Measurements from ENCODE around the gene FGF12.
"Not testable (repeated sequence)": the region's sequence is repeated elsewhere in the genome, so short reads cannot be mapped to it uniquely, and the experiment has no call there.

The FGF12 gene

DNA sequence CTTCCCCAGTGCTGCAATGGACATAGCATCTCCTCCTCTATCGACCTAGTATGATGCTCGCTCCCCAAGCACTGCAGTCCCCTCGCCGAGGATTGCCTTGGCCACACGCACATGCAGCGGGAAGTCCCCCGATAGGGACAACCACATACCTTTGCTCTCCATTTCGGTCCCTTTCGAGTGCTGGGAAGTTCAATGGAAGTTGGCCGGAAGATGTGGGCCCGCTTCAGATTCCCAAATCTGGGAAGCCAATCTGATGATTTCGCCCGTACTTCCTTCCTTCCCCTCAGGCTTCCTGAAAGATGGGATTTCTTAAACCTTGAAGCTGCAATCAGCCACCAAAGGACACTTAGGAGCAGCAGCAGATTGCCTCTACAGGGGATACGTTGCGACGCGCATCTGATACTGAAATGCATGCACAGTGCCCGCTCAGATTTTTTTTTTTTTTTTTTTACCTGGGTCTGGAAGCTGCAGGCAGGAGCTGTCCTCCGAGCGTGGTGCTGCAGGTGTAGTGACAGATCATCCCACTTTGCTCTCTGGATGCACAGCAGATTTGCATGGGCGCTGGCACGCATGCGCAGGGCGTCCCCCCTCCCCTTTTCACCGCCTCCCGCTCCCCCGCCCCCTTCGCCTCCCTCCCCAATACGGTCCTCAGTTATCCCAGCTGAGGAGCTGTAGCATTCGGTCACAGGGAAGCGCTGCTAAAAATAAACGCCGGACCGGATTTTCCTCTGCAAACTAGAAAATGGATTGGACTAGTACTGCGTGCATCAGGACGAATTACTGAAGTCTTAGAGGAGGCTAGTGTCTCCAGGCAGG is at the start of gene FGF12:
Gene FGF12 (minus strand): TSS at position 510 of the 816 bp plus-strand sequence.
- DNase-seq (ENCODE audit: low read depth), result no peak

DNA sequence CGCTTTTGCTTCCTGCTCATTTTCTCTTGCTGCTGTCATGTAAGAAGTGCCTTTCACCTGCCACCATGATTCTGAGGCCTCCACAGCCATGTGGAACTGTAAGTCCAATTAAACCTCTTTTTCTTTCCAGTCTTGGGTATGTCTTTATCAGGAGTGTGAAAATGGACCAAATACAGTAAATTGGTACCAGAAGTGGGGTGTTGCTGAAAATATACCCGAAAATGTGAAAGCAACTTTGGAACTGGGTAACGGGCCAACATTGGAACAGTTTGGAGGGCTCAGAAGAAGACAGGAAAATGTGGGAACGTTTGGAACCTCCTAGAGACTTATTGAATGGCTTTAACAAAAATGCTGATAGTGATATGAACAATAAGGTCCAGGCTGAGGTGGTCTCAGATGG is 47.0 kb upstream of the FGF12 start:
- DNase-seq (ENCODE audit: low read depth), result not testable (repeated sequence)

DNA sequence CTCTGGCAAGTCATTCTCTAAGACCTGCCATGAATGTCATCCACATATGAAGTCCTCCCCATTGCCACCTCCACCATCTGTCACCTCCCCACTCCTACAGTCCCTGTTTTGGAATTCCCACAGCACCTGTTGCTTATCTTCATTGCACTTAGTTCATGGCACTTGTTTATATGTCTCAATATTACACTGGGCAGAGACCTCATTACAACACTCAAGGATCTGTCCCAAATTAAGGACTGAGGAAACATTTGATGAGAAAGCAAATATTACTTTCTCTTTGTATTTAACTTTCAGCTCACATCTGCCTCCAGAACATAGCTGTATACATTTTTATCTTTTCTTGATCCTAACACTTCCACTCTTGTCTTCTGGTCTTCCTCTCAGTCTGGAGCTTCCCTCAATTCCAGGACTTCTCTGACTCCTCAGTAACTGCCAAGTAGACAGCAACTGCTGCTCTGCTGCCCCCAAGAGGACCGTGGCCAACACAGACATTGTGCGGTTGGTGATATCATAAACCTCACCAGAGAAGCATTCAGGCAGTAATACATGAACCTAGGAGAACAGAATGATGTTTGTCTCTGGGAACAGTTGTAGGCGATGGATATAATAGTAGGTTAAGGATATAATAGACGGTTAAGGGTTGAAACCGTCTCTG is 45.0 kb upstream of the FGF12 start:
- DNase-seq (ENCODE audit: low read depth), result no peak

DNA sequence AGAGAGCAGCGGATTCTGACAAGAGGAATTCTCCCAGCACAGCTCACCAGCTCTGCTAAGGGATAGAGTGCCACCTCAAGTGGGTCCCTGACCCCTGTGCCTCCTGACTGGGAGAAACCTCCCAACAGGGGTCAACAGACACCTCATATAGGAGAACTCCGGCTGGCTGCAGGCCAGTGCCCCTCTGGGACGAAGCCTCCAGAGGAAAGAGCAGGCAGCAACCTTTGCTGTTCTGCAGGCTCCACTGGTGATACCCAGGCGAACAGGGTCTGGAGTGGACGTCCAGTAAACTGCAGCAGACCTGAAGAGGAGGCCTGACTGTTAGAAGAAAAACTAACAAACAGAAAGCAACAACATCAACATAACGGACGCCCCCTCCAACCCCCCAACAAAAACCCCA is 31.3 kb upstream of the FGF12 start:
- DNase-seq (ENCODE audit: low read depth), result no peak

DNA sequence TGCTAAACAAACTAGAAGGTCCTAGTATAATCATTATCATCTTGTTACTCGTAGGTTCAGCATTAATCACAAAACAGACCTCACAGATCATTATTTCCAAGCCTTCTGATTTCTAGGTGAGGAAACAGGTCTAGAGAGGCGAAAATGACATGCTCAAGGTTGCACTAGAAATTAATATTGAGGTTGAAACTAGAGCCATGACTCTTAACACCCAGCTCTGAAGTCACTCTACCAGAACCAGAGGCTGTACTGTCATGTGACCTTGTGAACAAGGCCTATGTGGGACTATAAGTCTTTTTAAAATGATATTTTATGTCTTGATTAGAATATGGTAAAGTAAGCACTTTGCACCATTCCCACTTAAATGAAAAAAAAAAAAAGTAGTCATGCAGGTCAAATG is 23.8 kb upstream of the FGF12 start:
- DNase-seq (ENCODE audit: low read depth), result no peak

DNA sequence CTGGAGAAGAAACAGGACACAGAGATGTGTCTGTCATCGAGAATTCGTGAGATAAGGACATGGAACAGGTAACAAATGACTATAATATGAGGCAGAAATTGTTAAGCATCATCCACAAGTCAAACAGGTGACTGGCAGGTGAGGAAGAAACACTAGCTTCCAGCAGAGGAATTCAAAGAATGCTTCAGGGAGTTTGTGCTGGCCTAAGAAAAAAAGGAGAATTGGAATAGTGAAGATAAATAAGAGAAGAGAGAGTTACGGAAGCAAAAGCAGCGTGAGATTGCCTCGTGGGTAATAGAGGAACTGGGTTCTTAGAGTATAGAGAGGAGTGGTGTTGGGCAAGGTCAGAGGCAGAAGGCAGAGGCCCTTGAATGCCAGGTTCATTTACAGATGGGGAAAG is 22.9 kb upstream of the FGF12 start:
- DNase-seq (ENCODE audit: low read depth), result no peak

DNA sequence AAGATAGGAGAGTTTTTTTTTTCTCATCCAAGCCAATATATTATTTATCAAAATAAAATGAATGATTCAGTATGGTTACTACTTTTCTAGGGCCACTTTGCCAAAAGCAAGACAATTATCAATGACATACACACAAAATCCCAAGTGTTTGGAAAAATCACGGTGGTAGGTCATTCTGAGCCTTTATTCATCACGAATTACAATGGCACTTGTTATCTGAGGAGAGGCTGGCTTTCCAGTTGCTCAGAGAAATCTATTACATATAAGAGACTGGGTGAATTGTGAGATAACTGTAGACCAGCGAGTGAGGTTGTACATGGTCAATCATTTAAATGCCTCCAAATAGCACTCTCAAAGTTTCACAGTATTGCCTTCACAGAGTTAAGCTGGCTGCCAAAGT is 20.4 kb upstream of the FGF12 start:
- DNase-seq (ENCODE audit: low read depth), result no peak

DNA sequence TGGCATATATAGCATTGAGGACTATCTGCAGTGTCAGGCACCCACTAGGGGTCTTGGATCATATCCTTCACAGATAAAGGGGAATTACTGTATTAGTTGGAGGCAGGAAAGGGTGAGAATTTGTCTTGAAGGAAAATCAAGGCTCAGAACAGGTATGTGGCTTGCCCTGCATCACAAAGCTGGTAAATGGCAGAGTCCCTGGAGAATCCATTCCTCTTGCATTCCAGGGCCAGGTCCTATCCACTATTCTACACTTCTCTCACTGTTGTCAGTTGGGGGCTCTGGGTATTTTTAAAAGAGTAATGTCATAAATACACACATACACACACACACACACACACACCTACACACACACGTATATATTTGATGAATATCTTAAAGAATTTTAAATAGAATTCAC is 19.8 kb upstream of the FGF12 start:
- no peak for DNase-seq (ENCODE audit: low read depth)

DNA sequence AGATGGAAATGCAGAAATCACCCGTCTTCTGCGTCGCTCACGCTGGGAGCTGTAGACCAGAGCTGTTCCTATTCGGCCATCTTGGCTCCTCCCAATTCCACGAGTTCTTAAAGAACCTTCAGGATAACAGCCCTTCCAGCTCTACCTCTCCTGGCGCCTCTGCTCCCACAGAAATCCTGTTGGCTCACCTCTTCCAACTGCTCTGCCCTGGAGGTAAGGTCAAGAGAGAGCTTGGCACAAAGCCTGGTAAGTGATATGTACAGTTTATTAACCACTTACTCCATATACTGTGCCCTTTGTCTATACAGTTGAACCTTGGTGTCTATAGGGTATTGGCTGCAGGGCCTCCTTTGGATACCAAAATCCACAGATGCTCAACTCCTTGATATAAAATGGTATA is 17.8 kb upstream of the FGF12 start:
- no peak for DNase-seq (ENCODE audit: low read depth)

DNA sequence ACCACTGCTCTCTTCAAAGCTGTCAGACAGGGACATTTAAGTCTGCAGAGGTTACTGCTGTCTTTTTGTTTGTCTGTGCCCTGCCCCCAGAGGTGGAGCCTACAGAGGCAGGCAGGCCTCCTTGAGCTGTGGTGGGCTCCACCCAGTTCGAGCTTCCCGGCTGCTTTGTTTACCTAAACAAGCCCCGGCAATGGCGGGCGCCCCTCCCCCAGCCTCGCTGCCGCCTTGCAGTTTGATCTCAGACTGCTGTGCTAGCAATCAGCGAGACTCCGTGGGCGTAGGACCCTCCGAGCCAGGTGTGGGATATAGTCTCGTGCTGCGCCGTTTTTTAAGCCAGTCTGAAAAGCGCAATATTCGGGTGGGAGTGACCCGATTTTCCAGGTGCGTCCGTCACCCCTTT is 17.3 kb upstream of the FGF12 start:
- not testable (repeated sequence) for DNase-seq (ENCODE audit: low read depth)

DNA sequence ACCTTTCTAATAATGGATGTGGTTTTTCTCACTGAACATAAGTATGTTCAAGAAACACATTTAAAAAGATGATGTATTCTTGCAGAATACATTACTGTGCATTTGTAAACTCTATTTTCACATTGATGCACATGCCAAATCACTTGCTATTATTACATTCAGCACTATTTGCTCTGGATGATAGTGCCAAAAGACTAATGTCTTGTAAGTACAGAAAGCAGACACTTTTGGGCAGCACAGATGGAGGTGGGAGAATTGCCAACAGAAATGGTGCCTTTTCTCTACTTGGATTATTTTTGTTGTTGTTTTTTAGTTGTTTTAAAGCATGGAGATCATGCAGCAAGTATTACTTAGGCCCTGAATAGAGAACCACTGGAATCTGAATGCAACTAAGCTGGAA is 10.2 kb upstream of the FGF12 start:
- no peak for DNase-seq (ENCODE audit: low read depth)

DNA sequence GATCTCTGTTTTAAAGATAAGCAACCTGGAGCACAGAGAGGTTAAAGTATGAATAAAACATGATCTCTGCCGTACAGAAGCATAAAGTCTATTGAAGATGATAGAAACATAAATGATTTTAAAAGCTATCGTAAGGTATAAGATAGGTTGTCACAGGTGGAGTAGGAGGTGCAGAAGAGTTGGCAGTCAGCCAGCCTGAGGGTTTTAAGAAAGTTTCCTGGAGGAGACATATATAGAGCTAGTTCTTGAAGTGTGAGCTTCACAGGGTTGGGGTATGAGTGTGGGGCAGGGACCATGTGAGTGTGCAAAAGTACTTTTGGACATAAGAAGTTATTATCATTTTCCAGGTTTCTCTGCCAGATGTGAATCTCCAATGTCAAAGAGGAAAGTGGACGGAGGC is 3.9 kb upstream of the FGF12 start:
- DNase-seq (ENCODE audit: low read depth), result no peak

DNA sequence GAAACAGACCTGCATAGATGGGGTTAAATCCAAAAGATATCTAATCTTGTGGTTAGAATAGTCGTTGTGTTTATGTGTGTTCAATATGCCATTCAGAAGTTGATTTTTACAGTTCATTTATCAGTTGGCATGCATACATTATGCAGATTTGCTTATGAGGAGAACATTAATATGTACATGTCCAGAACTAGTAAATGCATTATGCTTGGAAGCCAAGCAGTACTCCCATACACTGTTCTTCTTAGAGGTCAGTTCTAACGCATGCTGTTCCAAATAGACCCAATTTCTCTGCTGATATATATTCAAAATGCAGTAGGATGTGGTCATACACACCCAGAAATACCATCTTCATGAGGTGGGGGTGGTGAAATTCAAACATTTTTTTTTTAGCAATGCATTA is 956 bp downstream of the FGF12 start:
- DNase-seq (ENCODE audit: low read depth), result no peak

DNA sequence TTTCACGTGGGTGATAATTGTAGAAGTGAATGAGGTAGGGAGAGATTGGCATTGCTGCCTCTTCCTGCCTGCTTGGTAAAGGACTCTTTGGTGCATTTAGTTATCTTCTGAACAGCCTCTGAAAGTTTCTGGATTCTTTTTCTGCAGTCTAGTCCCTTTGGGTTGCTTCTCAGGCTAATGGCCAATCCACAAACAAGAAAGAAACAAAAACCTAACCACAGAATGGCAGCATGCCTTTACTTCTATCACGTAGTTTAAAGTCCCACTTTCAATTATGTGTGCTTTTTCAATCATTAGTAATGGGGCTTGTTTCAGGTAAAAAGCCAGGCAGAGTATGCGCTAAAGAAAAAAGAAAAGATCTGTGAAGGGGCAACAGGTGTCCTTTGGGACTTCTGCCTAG is 7.4 kb downstream of the FGF12 start:
- no peak for DNase-seq (ENCODE audit: low read depth)

DNA sequence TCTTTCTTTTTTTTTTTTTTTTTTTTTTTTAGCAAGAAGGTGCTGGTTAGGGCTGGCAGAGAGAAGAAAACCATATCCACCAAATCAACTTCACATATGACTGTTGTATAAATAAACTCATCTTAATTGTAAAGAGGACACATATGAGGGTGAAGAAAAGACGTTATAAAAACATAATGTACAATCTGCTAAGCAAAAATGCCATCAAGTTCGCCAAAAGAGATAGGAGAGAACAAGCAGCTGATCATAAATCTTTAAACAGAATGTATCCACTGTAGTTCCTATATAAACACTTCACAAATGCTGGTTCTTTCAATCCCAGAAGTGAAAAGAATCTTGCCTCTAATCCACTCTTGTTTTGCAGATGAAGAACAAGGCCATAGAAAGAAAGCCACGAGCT is 9.2 kb downstream of the FGF12 start:
- no peak for DNase-seq (ENCODE audit: low read depth)

DNA sequence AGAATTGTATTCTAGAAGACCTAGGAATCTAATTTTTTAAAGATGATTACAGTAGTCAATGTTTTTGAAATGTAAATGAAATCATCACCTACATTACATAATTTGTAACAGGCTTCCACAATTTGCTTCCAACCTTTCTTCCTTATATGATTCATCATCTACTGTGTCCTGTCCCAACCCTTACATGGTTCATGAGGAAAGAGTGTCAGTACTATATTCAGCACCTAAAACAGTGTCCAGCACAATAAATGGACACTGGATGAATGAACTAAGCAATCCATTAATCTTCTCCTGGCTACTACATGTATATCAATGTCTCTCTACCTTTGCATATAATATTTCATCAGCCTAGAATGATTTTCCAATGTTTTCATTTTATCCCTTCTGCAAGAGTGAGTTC is 12.2 kb downstream of the FGF12 start:
- no peak for DNase-seq (ENCODE audit: low read depth)

DNA sequence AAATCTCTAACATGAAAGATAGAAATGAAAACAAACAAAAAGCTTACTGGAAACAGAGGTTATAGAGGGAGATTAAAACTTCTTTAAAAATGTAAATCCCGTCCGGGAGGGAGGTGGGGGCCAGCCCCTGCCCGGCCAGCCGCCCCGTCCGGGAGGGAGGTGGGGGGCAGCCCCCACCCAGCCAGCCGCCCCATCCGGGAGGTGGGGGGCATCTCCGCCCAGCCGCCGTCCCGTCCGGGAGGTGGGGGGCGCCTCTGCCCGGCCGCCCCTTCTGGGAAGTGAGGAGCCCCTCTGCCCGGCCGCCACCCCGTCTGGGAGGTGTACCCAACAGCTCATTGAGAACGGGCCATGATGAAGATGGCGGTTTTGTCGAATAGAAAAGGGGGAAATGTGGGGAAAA is 16.2 kb downstream of the FGF12 start:
- DNase-seq (ENCODE audit: low read depth), result not testable (repeated sequence)

DNA sequence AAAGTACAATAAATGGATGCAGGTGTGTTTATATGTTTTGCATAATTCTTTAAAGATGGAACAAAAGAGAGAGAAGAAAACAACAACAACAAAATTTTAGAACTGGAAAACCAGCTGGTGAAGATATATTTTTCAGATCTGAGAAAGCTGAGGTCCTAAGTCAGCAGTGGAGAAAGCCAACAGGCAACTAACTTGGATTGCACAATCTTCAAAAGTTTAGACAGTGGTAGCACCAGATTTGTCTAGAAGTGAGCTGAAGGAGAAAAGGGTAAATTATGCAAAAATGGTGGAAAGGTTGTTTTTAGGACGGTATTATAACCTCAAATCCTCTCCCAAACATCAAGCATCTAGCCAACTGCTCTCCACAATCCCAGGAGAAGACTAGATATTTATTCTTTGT is 17.0 kb downstream of the FGF12 start:
- no peak for DNase-seq (ENCODE audit: low read depth)

DNA sequence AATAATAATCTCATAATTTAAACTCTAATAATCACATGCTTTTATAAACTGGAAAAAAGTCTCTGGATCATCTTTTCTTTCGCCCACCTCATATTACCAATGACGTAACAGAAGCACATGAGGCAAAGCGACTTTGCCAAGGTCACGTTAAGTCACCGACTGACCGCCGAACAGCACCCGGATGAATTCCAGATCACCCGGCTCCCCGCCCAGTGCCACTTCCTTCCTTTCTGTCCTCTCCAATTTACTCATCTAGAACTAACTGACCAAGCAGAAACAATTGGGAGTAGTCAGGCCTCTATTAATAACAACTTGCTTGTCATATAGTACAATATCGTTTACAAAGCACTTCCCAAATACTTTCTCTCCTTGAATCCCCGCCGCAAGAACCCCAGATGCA is 21.1 kb downstream of the FGF12 start:
- DNase-seq (ENCODE audit: low read depth), result no peak

DNA sequence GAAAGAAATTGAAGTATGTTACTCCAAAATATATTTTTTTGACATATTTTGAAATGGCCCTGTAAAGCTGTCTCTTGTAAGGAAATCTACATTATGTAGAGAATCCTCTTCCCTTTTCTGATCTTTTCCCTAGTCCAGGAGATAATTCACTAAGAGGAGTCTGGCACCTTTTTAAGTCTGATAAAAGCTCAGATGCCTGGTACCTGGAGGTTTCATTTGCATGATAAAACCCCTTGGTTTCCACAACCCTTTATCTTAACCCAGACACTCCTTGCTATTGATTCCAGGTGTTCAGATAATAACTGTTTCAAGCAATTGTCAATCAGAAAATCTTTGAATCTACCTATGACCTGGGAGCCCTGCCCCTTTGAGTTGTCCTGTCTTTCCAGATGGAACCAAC is 26.5 kb downstream of the FGF12 start:
- no peak for DNase-seq (ENCODE audit: low read depth)

DNA sequence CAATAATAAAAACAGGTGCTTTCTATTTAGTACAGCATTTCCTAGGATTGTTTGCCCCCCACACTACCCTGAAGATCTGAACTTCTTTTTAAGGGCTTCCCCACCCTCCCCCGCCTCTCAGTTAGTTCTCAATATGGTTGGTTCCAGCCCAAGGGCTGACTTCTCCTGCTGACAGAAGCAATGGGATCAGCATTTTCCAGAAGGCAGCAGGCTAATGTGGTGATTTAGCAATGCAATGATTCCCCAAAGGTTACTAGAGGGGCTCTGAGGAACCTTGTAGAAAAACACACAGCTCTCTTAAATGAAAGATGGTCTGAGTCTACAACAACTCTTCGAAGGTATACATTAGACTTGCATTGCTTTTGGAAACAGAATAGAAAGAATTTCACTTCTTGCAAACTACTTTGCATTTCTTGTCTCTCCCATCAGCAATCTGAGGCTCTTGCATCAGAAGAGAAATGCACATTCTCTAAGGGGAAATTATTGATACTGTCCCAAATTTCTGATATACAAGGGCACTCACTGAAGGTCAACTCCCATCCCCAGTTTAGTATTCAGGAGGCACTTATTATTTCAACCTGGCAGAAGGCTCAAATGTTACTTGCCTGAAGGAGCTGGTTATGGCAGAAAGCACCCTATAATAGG is 30.3 kb downstream of the FGF12 start:
- no peak for DNase-seq (ENCODE audit: low read depth)

DNA sequence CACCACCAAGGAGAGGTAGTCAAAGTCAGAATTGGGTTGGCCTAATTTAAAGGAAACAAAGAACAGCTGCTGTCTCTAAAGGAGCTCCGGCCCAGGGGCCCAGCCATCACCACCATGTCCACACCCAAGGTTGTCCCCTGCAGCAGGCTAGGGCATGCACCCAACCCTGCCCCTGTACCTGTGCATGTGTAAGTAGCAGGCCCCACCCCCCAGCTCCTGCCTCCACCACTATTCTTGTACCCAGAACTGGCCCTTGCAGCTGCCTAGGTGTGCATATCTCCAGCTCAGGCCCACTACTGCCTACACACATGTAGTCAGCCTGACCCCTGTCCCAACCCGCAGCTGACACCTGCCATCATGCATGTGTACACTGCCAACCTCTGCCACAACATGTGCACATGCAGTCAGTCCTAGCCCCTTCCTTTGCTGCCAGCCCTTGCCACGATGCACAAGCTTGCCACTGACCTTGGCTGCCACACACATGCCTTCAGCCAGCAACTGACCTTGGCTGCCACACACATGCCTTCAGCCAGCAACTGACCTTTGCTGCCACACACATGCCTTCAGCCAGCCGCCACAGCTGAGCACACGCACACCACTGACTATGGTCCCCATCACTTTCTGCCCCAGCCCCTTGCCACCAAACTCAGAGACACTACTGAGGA is 39.7 kb downstream of the FGF12 start:
- DNase-seq (ENCODE audit: low read depth), result no peak

DNA sequence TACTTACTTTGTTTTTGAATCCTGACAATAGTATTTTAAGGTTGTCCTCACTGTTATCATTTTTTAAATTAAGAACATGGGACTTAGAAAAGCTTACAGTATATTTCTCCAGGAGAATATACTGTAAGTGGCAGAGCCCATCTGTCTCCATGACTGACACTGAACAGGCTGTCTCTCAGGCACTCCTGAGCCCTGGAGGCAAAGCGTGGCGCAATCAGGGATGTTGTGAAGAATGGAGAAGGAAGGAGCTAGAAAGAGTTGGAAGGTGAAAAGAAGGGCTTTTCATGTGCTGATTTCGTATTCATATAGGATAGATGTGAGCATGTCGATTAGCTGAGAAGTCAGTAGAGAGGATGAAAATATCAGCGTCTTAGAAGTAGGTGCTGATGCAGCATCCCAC is 41.5 kb downstream of the FGF12 start:
- no peak for DNase-seq (ENCODE audit: low read depth)

Data from fibroblast of the conjunctiva (primary cell).